ENCODE results near the gene RFX8.
A peak's percentile ranks its signal among the peaks of the same experiment; 100 is the strongest.

Gene RFX8

DNA sequence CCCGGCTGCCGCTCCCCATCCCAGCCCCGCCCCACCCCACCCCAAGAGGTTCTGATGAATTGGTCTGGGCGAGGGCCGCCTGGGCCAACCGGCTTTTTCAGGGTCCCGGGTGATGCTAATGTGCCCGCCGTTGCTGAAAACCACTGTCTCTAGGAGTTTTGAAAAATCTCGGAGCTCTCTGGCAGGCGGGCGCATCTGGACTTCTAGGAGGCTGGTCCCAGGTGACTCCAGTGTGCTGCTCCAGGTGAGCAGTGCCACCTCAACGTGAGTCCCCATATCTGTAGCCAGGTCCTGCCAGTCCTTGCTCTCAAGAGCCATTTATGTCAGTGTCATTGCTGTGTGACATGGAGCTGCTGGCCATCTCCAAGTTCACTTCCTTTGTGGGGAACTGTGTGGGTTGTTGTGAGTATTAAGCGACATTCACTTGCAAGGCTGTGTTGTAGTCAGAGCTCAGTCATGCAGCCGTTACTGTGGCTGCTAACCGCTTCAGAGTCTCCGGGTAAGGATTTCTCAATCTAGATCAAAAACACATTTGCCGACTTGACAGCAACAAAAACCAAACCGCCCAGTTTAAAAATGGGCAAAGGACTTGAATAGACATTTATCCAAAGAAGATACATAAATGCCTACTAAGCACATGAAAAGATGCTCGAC lies at the start of gene RFX8:
Gene RFX8, minus strand, starts transcription at position 382 of the 654 bp plus-strand sequence. CDS start 8,264 bp downstream, outside the sequence.
- TF ChIP-seq, protein P1, sequence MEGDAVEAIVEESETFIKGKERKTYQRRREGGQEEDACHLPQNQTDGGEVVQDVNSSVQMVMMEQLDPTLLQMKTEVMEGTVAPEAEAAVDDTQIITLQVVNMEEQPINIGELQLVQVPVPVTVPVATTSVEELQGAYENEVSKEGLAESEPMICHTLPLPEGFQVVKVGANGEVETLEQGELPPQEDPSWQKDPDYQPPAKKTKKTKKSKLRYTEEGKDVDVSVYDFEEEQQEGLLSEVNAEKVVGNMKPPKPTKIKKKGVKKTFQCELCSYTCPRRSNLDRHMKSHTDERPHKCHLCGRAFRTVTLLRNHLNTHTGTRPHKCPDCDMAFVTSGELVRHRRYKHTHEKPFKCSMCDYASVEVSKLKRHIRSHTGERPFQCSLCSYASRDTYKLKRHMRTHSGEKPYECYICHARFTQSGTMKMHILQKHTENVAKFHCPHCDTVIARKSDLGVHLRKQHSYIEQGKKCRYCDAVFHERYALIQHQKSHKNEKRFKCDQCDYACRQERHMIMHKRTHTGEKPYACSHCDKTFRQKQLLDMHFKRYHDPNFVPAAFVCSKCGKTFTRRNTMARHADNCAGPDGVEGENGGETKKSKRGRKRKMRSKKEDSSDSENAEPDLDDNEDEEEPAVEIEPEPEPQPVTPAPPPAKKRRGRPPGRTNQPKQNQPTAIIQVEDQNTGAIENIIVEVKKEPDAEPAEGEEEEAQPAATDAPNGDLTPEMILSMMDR (IDR thresholded peaks at IDR 0.05; ENCODE audit: low read depth, low read length) = no peak
- H3K4me3 ChIP-seq (ENCODE audit: low read depth, low read length) = peak within 1 kb of the TSS; percentile 71

DNA sequence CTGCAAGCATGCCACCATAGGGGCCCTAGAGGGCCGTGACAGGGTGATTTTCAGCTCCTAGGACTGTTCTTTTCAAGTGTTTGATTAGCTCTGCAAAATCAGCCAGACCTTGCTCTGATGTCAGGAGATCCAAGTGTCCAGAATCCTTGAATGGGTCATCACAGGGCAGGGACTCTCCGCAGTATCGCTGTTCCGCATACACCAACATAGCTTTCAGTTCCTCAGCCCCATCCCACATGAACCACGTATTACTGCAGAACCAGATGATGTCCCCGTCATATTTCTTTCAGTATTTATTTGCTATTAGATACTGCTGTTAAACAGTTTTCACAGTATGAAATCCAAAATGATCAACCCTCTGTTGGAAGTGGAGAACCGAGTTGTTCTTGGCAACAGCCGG lies 46.6 kb upstream of the RFX8 start:
- H3K4me3 ChIP-seq (ENCODE audit: low read depth, low read length) = no peak overlapping the region
- TF ChIP-seq, protein P1 (IDR thresholded peaks at IDR 0.05; ENCODE audit: low read depth, low read length) = no peak

DNA sequence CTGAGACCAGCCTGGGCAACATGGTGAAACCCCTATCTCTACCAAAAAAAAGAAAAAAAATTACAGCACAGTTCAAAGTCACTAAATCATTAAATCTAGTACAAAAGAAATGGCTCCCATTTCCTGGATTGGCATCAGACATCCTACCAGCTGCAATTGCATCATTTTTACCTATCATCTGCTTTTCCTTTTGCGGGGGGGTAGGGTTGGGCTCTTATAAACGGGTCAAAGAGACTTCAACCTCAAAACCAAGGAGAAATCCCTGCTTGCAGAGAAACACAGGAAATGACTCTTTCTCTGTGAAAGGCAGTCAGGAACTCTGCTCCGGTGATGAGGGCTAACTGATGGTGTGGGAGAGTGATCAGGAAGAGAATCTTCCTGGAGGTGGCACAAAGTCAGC lies 45.3 kb upstream of the RFX8 start:
- H3K4me3 ChIP-seq (ENCODE audit: low read depth, low read length) = no peak overlapping the region

DNA sequence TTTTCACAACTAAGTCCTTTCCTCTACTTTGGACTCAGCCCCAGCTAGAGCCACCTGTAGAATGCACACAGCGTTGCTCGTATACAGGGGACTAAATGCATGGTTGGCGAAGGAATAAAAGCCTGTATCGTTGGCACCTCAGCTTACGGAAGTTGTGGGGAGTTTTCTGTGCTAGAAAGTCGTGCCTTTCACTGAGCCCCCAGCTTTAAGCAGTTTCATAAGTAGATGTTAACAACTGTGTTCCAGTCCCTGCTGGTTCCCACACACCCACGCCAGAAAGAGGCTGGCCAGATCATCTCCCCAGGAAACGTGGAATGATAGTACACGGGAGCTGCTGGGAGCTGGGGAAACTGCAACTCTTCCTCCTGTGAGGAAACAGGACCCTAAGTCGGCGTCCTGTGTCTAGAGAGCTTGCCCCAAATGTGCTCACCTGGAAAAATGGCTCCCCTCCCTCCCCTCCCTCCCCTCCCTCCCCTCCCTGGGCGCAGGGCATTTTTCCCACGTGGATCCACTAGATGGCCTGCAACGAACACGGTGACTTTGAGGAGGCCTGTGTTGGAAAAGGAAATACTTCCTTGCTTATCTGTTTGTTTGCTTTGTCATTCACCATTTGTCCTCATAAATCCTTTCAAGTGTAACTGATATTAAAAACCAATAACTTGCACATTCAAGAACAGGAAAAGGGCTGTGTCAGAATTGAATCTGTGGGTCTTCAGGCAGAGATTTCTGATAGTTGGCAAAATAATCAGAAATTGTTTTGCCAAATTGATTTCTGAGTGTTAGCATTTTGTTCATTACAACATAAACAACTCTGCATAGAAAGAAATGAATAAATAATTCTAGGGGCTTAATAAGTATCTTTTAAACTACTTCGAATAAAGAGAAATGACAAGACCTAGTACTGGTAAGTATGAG lies 43.9 kb upstream of the RFX8 start:
- TF ChIP-seq, protein P1 (IDR thresholded peaks at IDR 0.05; ENCODE audit: low read depth, low read length) = peak; percentile 33; the same call in 1 of the 2 replicates
- no peak overlapping the region for H3K4me3 ChIP-seq (ENCODE audit: low read depth, low read length)

More for the DNA sequence above, 45.3 kb upstream of the RFX8 start:
- TF ChIP-seq, protein P1 (IDR thresholded peaks at IDR 0.05; ENCODE audit: low read depth, low read length) = no peak

DNA sequence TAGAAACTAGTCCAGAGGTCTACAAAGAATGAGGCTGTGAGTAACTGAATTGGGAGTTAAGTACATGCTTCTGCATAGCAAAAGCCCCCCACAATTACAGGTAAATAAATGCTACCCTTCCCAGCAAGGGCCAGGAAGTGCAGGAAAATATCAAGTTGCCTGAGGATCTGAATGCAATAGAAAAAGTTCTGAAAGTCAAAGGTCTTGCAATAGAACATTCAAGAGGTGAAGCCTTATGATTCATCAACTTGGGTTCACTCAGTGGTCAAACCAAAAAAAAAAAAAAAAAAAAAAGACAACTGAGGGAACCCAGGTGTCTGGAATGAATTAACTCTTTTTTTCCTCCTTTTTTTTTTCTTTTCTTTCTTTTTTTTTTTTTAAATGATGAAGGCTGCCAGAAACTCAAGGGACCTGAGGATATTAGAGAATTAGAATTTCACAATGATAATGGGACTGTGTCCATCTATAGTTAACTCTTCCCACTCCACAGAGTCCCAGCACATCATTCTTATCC lies 42.9 kb upstream of the RFX8 start:
- TF ChIP-seq, protein P1 (IDR thresholded peaks at IDR 0.05; ENCODE audit: low read depth, low read length) = no peak
- H3K4me3 ChIP-seq (ENCODE audit: low read depth, low read length) = no peak overlapping the region

DNA sequence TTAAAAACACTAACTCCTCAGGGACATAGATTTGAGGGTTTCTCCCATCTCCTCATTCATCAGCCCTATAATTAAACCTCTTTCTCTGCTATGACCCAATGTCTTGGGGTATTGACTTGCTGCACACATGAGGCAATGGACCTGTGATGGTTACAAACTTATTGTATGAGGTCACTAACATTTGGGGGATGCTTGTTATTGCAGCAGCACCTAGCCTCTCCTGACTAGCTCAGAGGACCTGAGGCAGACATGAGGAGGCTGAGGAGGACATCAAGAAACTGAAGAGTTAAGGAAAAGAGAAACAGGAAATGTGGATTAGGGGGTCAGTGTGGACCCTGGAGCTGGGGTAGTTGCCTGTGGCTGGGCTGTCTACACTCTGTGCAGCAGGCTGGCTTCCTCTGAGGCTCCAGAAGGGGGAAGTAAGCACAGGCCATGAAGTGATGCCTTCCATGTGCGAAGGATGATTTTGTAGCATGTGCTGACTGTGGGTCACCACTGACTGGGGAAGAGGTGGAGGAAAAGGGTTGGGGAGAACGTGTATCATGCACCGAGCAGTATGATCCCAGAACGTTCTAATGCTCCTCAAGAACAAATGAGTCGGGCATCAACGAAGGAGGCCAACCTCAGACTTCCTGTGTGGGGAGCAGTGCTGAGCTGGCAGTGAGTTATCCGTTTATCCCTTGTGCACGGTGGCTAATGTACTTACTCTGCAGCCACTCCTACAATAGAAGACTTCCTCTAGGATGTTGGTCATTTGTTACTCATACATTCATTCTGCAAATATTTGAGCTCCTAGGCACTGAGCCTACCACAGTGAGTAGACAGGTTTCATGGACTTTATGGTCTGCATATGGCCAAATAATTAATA lies 42.1 kb upstream of the RFX8 start:
- no peak overlapping the region for H3K4me3 ChIP-seq (ENCODE audit: low read depth, low read length)

More for the DNA sequence above, 42.1 kb upstream of the RFX8 start:
- TF ChIP-seq, protein P1 (IDR thresholded peaks at IDR 0.05; ENCODE audit: low read depth, low read length) = no peak
